ENCODE data around the gene SYCP2. TPM values are rescaled to one million over a fixed set of nuclear protein-coding genes. Genes with fewer than 3 reads are reported as not detected.
"Not testable (repeated sequence)": the region's sequence is repeated elsewhere in the genome, so short reads cannot be mapped to it uniquely, and the experiment has no call there.

SYCP2 gene
- total RNA-seq, result 10 to 100 TPM; 13.4 to 15.0 TPM

- Mint-ChIP-seq H3K27me3 (peaks cover 8% of the 10 kb centered on the region), H3K4me1 (peaks cover 25% of the 10 kb centered on the region), H3K36me3 (peaks cover 9% of the 10 kb centered on the region), H3K27ac (peak within 1 kb of the TSS; percentile 70), H3K9me3 (no peaks in the 10 kb centered on the region), H3K4me3 (peak within 1 kb of the TSS; percentile 77)
- DNase-seq (peak; percentile 74), ATAC-seq (ENCODE audit: low read depth) (peak; percentile 83)
- POLR2A ChIA-PET, result no interaction called here
Measured at GRCh38 chr20:59933296-59933848, at the start of gene SYCP2. TSS of gene SYCP2 (minus strand) at chr20:59933637. CDS start at chr20:59922413, 11,224 bp downstream.

GRCh38 chr20:59983076-59983475 lies 49.6 kb upstream of the SYCP2 start:
- Mint-ChIP-seq H3K4me3 (no peak overlapping the region), H3K27ac (no peak overlapping the region), H3K27me3 (no peaks in the 10 kb centered on the region), H3K9me3 (no peaks in the 10 kb centered on the region), H3K4me1 (peaks cover 7% of the 10 kb centered on the region), H3K36me3 (no peaks in the 10 kb centered on the region)
- POLR2A ChIA-PET, result no interaction called here
- DNase-seq (no peak), ATAC-seq (ENCODE audit: low read depth) (no peak)

GRCh38 chr20:59977086-59977485 lies 43.6 kb upstream of the SYCP2 start:
- POLR2A ChIA-PET, result no interaction called here
- no peaks in the 10 kb centered on the region for H3K4me1 Mint-ChIP-seq
- DNase-seq (no peak), ATAC-seq (ENCODE audit: low read depth) (no peak)
- no peak overlapping the region for H3K27ac Mint-ChIP-seq
- no peak overlapping the region for H3K4me3 Mint-ChIP-seq
- H3K36me3 Mint-ChIP-seq, result no peaks in the 10 kb centered on the region
- no peaks in the 10 kb centered on the region for H3K9me3 Mint-ChIP-seq
- no peaks in the 10 kb centered on the region for H3K27me3 Mint-ChIP-seq

- no peak for DNase-seq
- Mint-ChIP-seq H3K9me3 (no peaks in the 10 kb centered on the region), H3K27ac (no peak overlapping the region), H3K27me3 (no peaks in the 10 kb centered on the region), H3K4me3 (no peak overlapping the region), H3K4me1 (no peaks in the 10 kb centered on the region), H3K36me3 (no peaks in the 10 kb centered on the region)
- POLR2A ChIA-PET, result no interaction called here
- no peak for ATAC-seq (ENCODE audit: low read depth)
Measured at GRCh38 chr20:59976156-59976782, 42.8 kb upstream of the SYCP2 start.

GRCh38 chr20:59972037-59972801 lies 38.8 kb upstream of the SYCP2 start:
- POLR2A ChIA-PET, result no interaction called here
- DNase-seq (no peak), ATAC-seq (ENCODE audit: low read depth) (no peak)
- Mint-ChIP-seq H3K4me1 (no peaks in the 10 kb centered on the region), H3K27me3 (no peaks in the 10 kb centered on the region), H3K36me3 (no peaks in the 10 kb centered on the region), H3K4me3 (no peak overlapping the region), H3K9me3 (no peaks in the 10 kb centered on the region), H3K27ac (no peak overlapping the region)

GRCh38 chr20:59971428-59971827 lies 38.0 kb upstream of the SYCP2 start:
- POLR2A ChIA-PET, result no interaction called here
- Mint-ChIP-seq H3K4me3 (no peak overlapping the region), H3K27me3 (no peaks in the 10 kb centered on the region), H3K4me1 (no peaks in the 10 kb centered on the region), H3K9me3 (no peaks in the 10 kb centered on the region), H3K36me3 (no peaks in the 10 kb centered on the region), H3K27ac (no peak overlapping the region)
- no peak for ATAC-seq (ENCODE audit: low read depth)
- DNase-seq, result no peak

- Mint-ChIP-seq H3K27ac (no peak overlapping the region), H3K9me3 (no peaks in the 10 kb centered on the region), H3K4me3 (no peak overlapping the region), H3K4me1 (no peaks in the 10 kb centered on the region), H3K27me3 (no peaks in the 10 kb centered on the region), H3K36me3 (no peaks in the 10 kb centered on the region)
- POLR2A ChIA-PET, result no interaction called here
- ATAC-seq (ENCODE audit: low read depth) (no peak), DNase-seq (no peak)
Measured at GRCh38 chr20:59966428-59966827, 33.0 kb upstream of the SYCP2 start.

GRCh38 chr20:59962155-59962554 lies 28.7 kb upstream of the SYCP2 start:
- H3K27me3 Mint-ChIP-seq, result no peaks in the 10 kb centered on the region
- no peak overlapping the region for H3K27ac Mint-ChIP-seq
- no peak overlapping the region for H3K4me3 Mint-ChIP-seq
- H3K36me3 Mint-ChIP-seq, result no peaks in the 10 kb centered on the region
- no peaks in the 10 kb centered on the region for H3K4me1 Mint-ChIP-seq
- POLR2A ChIA-PET, result no interaction called here
- DNase-seq (no peak), ATAC-seq (ENCODE audit: low read depth) (no peak)
- no peaks in the 10 kb centered on the region for H3K9me3 Mint-ChIP-seq

- POLR2A ChIA-PET, result no interaction called here
- Mint-ChIP-seq H3K9me3 (no peaks in the 10 kb centered on the region), H3K27me3 (no peaks in the 10 kb centered on the region), H3K27ac (no peak overlapping the region), H3K36me3 (no peaks in the 10 kb centered on the region), H3K4me3 (no peak overlapping the region), H3K4me1 (no peaks in the 10 kb centered on the region)
- ATAC-seq (ENCODE audit: low read depth) (no peak), DNase-seq (no peak)
Measured at GRCh38 chr20:59961423-59961822, 28.0 kb upstream of the SYCP2 start.

- Mint-ChIP-seq H3K36me3 (no peaks in the 10 kb centered on the region), H3K4me3 (no peak overlapping the region)
- POLR2A ChIA-PET, result no interaction called here
Measured at GRCh38 chr20:59958626-59959025, 25.2 kb upstream of the SYCP2 start.

GRCh38 chr20:59958123-59958522 lies 24.7 kb upstream of the SYCP2 start, which contains the start of gene CDH26:
TSS of gene CDH26 (plus strand) at chr20:59958423. CDS start at chr20:59958727, 304 bp downstream.
- Mint-ChIP-seq H3K4me1 (no peaks in the 10 kb centered on the region), H3K4me3 (no peak within 1 kb of the TSS), H3K27ac (no peak within 1 kb of the TSS), H3K36me3 (no peaks in the 10 kb centered on the region), H3K27me3 (no peaks in the 10 kb centered on the region), H3K9me3 (no peaks in the 10 kb centered on the region)
- DNase-seq (no peak), ATAC-seq (ENCODE audit: low read depth) (no peak)
- POLR2A ChIA-PET, result no interaction called here

More at GRCh38 chr20:59958626-59959025, 25.2 kb upstream of the SYCP2 start:
- no peak overlapping the region for H3K27ac Mint-ChIP-seq
- H3K4me1 Mint-ChIP-seq, result no peaks in the 10 kb centered on the region
- no peaks in the 10 kb centered on the region for H3K9me3 Mint-ChIP-seq
- no peaks in the 10 kb centered on the region for H3K27me3 Mint-ChIP-seq
- DNase-seq, result no peak
- no peak for ATAC-seq (ENCODE audit: low read depth)

GRCh38 chr20:59957568-59957967 lies 24.1 kb upstream of the SYCP2 start:
- H3K36me3 Mint-ChIP-seq; H3K4me3 Mint-ChIP-seq; POLR2A ChIA-PET; H3K4me1 Mint-ChIP-seq; H3K27ac Mint-ChIP-seq; H3K27me3 Mint-ChIP-seq; H3K9me3 Mint-ChIP-seq; ATAC-seq (ENCODE audit: low read depth); DNase-seq: not testable (repeated sequence)

GRCh38 chr20:59955131-59955796 lies 21.8 kb upstream of the SYCP2 start:
- Mint-ChIP-seq H3K4me1 (no peaks in the 10 kb centered on the region), H3K4me3 (no peak overlapping the region), H3K36me3 (peaks cover 1% of the 10 kb centered on the region), H3K27me3 (no peaks in the 10 kb centered on the region), H3K9me3 (no peaks in the 10 kb centered on the region), H3K27ac (no peak overlapping the region)
- DNase-seq (no peak), ATAC-seq (ENCODE audit: low read depth) (no peak)
- POLR2A ChIA-PET, result interaction anchor here (1.2 kb wide), 1 partner anchor 15 kb away, joined by 3 read pairs; the partner anchor contains the start of genes FAM217B and PPP1R3D

Data from activated naive CD8-positive, alpha-beta T cell treated with anti-CD3 and anti-CD28 coated beads, Interleukin-2, amount 10 ng/mL, durations not matched to agents 7 days and 5 days (primary cell).